ENCODE data around the gene PRICKLE2.

DNA sequence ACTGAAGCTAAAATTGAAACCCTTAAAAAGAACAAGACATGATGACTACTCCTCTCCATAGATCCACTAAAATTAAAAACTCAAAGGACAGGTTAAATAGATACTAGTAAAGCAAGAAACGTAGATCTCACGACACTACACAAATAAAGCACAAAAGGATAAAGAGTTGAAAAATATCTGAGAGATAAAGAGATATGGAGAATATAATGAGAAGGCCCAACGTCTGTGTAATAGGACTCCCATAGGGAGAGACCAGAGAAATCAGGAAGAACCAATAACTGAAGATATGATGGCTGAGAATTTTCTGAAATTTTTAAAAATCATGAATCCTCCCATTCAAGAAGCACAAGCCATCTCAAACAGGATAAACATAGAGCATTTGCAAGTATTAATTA, 45.6 kb upstream of the PRICKLE2 start:
- TF ChIP-seq, protein P1, sequence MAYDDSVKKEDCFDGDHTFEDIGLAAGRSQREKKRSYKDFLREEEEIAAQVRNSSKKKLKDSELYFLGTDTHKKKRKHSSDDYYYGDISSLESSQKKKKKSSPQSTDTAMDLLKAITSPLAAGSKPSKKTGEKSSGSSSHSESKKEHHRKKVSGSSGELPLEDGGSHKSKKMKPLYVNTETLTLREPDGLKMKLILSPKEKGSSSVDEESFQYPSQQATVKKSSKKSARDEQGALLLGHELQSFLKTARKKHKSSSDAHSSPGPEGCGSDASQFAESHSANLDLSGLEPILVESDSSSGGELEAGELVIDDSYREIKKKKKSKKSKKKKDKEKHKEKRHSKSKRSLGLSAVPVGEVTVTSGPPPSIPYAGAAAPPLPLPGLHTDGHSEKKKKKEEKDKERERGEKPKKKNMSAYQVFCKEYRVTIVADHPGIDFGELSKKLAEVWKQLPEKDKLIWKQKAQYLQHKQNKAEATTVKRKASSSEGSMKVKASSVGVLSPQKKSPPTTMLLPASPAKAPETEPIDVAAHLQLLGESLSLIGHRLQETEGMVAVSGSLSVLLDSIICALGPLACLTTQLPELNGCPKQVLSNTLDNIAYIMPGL (CRISPR knock-in tag; IDR thresholded peaks at IDR 0.05) = no peak
- TF ChIP-seq, protein P2, sequence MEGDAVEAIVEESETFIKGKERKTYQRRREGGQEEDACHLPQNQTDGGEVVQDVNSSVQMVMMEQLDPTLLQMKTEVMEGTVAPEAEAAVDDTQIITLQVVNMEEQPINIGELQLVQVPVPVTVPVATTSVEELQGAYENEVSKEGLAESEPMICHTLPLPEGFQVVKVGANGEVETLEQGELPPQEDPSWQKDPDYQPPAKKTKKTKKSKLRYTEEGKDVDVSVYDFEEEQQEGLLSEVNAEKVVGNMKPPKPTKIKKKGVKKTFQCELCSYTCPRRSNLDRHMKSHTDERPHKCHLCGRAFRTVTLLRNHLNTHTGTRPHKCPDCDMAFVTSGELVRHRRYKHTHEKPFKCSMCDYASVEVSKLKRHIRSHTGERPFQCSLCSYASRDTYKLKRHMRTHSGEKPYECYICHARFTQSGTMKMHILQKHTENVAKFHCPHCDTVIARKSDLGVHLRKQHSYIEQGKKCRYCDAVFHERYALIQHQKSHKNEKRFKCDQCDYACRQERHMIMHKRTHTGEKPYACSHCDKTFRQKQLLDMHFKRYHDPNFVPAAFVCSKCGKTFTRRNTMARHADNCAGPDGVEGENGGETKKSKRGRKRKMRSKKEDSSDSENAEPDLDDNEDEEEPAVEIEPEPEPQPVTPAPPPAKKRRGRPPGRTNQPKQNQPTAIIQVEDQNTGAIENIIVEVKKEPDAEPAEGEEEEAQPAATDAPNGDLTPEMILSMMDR (IDR thresholded peaks at IDR 0.05) = no peak
- TF ChIP-seq CBFB (CRISPR knock-in tag; IDR thresholded peaks at IDR 0.05; ENCODE audit: low read depth) = no peak
- no peak for TF ChIP-seq SP1 (CRISPR knock-in tag; conservative IDR thresholded peaks at IDR 0.05)
- TF ChIP-seq, protein P3, sequence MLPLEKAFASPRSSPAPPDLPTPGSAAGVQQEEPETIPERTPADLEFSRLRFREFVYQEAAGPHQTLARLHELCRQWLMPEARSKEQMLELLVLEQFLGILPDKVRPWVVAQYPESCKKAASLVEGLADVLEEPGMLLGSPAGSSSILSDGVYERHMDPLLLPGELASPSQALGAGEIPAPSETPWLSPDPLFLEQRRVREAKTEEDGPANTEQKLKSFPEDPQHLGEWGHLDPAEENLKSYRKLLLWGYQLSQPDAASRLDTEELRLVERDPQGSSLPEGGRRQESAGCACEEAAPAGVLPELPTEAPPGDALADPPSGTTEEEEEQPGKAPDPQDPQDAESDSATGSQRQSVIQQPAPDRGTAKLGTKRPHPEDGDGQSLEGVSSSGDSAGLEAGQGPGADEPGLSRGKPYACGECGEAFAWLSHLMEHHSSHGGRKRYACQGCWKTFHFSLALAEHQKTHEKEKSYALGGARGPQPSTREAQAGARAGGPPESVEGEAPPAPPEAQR (CRISPR knock-in tag; IDR thresholded peaks at IDR 0.05) = no peak
- no peak for TF ChIP-seq ESRRA (CRISPR knock-in tag; IDR thresholded peaks at IDR 0.05; ENCODE audit: borderline replicate concordance)
- TF ChIP-seq, protein P4, sequence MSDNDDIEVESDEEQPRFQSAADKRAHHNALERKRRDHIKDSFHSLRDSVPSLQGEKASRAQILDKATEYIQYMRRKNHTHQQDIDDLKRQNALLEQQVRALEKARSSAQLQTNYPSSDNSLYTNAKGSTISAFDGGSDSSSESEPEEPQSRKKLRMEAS (CRISPR knock-in tag; IDR thresholded peaks at IDR 0.05) = no peak
- no peak for TF ChIP-seq JUN (CRISPR knock-in tag; IDR thresholded peaks at IDR 0.05)
- no peak for TF ChIP-seq TP53 (CRISPR knock-in tag; IDR thresholded peaks at IDR 0.05)
- TF ChIP-seq ATF1 (CRISPR knock-in tag; IDR thresholded peaks at IDR 0.05) = no peak
